ENCODE results near the gene TOB2. TPM values are rescaled to one million over a fixed set of nuclear protein-coding genes. Genes with fewer than 3 reads are reported as not detected.

The TOB2 gene
- total and polyA plus RNA-seq, 9 of the 15 experiments (the other 6 are each of a cell fraction or from before 2014, with no cell fraction given): 3.3 to 20.5 (median 7.3) TPM

GRCh38 chr22:41446639-41447434 is at the start of gene TOB2 (continued):
- TF ChIP-seq MEF2D (tag; conservative IDR thresholded peaks at IDR 0.05; ENCODE audit: low read depth) (no peak), NKRF (IDR thresholded peaks at IDR 0.05; ENCODE audit: borderline replicate concordance) (0 out of 2 replicates have a peak, but pooled peaks have one; percentile 40), NFIC (IDR thresholded peaks at IDR 0.05) (peak; percentile 58), ZNF175 (CRISPR knock-in tag; IDR thresholded peaks at IDR 0.05; ENCODE audit: low read depth) (no peak), NEUROD1 (IDR thresholded peaks at IDR 0.05; ENCODE audit: borderline replicate concordance, low read depth, low read length, partially characterized antibody) (peak; percentile 25), KAT2B (IDR thresholded peaks at IDR 0.05; ENCODE audit: low read depth, low read length) (no peak), SNRNP70 (optimal IDR thresholded peaks at IDR 0.05; ENCODE audit: low read depth, low read length) (no peak), PTBP1 (IDR thresholded peaks at IDR 0.05; ENCODE audit: low read depth, low read length) (no peak), NFRKB (IDR thresholded peaks at IDR 0.05; ENCODE audit: low read depth) (peak; percentile 79), NR1H2 (CRISPR knock-in tag; IDR thresholded peaks at IDR 0.05) (peak; percentile 94; the same call in 1 of the 2 replicates), STAT5B (CRISPR knock-in tag; IDR thresholded peaks at IDR 0.05) (no peak), PURB (CRISPR knock-in tag; IDR thresholded peaks at IDR 0.05; ENCODE audit: low read depth) (no peak), RFX7 (CRISPR knock-in tag; IDR thresholded peaks at IDR 0.05) (no peak), MED1 (CRISPR knock-in tag; IDR thresholded peaks at IDR 0.05; ENCODE audit: borderline replicate concordance) (peak; percentile 92; the same call in 1 of the 2 replicates), KAT8 (IDR thresholded peaks at IDR 0.05; ENCODE audit: low read depth) (no peak), GTF2F1 (IDR thresholded peaks at IDR 0.05; ENCODE audit: low read depth, low read length) (peak; percentile 93), ILF3 (IDR thresholded peaks at IDR 0.05; ENCODE audit: borderline replicate concordance) (no peak; the same call in 1 of the 2 replicates), ZC3H8 (IDR thresholded peaks at IDR 0.05) (no peak), SLC30A9 (CRISPR knock-in tag; IDR thresholded peaks at IDR 0.05) (no peak), HNRNPUL1 (IDR thresholded peaks at IDR 0.05; ENCODE audit: low read length) (no peak), HOXB6 (CRISPR knock-in tag; IDR thresholded peaks at IDR 0.05; ENCODE audit: borderline replicate concordance) (no peak), ARID3A (IDR thresholded peaks at IDR 0.05; ENCODE audit: borderline replicate concordance, low read depth, low read length) (no peak), PML (IDR thresholded peaks at IDR 0.05; ENCODE audit: low read length) (no peak; the same call in 1 of the 2 replicates), KDM1A (IDR thresholded peaks at IDR 0.05) (no peak), NCOA6 (IDR thresholded peaks at IDR 0.05) (no peak), CHD4 (IDR thresholded peaks at IDR 0.05; ENCODE audit: insufficient read depth, insufficient replicate concordance, low read depth, low read length, poor library complexity, severe bottlenecking) (no peak), NR3C1 (CRISPR knock-in tag; IDR thresholded peaks at IDR 0.05) (peak; percentile 62; the same call in 1 of the 2 replicates)

Data from K562 (cell line).